MCF 10A (cell line): Measurements from ENCODE around the gene TANC1. TPM values are rescaled to one million over a fixed set of nuclear protein-coding genes. Genes with fewer than 3 reads are reported as not detected.

Experiments
- BruUV-seq: library from RNA; stranded (reverse); fragments of 400-500 nt; replicated peaks from 2 replicates; lab custom pipeline; 2021; lab: Mats Ljungman, UMichigan
- CTCF ChIA-PET: fragments of 300-600 bp; sonication (Branson Sonifier 250); formaldehyde crosslinking; extraction: SDS; loops from one replicate; lab custom pipeline; 2021; ENCODE audit warnings: antibody characterized with exemption, inconsistent platforms; lab: Yijun Ruan, JAX
- POLR2A ChIA-PET: fragments of 300-600, 350-650 bp; sonication (Branson Sonifier 250); formaldehyde crosslinking; extraction: SDS; loops from one replicate; lab custom pipeline; 2020; ENCODE audit warnings: antibody characterized with exemption, inconsistent platforms; lab: Yijun Ruan, JAX
- DNase-seq: peaks from one replicate; pipeline ENCODE4 v3.0.0-alpha.2; 2018; ENCODE audit not compliant: unreplicated experiment
- H3K27ac Mint-ChIP-seq: one replicate; pipeline ENCODE4 v1.8.0; 2022; ENCODE audit warnings: mild to moderate bottlenecking, low read depth, mixed read lengths; ENCODE audit not compliant: unreplicated experiment
- H3K27me3 Mint-ChIP-seq: one replicate; pipeline ENCODE4 v1.8.0; 2022; ENCODE audit warnings: mixed read lengths; ENCODE audit not compliant: insufficient read depth, unreplicated experiment
- H3K36me3 Mint-ChIP-seq: one replicate; pipeline ENCODE4 v1.8.0; 2022; ENCODE audit warnings: mild to moderate bottlenecking, moderate library complexity, mixed read lengths; ENCODE audit not compliant: insufficient read depth, unreplicated experiment
- H3K4me1 Mint-ChIP-seq: one replicate; pipeline ENCODE4 v1.8.0; 2022; ENCODE audit warnings: mixed read lengths; ENCODE audit not compliant: insufficient read depth, unreplicated experiment
- H3K4me3 Mint-ChIP-seq: one replicate; pipeline ENCODE4 v1.8.0; 2022; ENCODE audit warnings: mild to moderate bottlenecking, moderate library complexity, mixed read lengths; ENCODE audit not compliant: unreplicated experiment
- H3K9me3 Mint-ChIP-seq: one replicate; pipeline ENCODE4 v1.8.0; 2022; ENCODE audit warnings: mixed read lengths; ENCODE audit not compliant: unreplicated experiment
- CTCF ChIP-seq: fragments of 200-600 bp; IDR thresholded peaks from one replicate; pipeline ENCODE4 v1.8.0; 2022; ENCODE audit warnings: antibody characterized with exemption, mild to moderate bottlenecking; ENCODE audit not compliant: unreplicated experiment
- intact Hi-C: fragments of 100-400 bp; cut with micrococcal nuclease; formaldehyde crosslinking; loops from 2 replicates; pipeline ENCODE4 v1.14.1; 2022
- total RNA-seq: library from RNA; stranded (reverse); gene quantifications from 2 replicates; pipeline ENCODE4 v1.2.3, GENCODE V29; 2022

Gene TANC1
- total RNA-seq, 1 experiment from 2014 or later, result 35.3 TPM

GRCh38 chr2:159108181-159108893, 139.9 kb downstream of the TANC1 start:
- Mint-ChIP-seq H3K36me3 (peaks cover 36% of the 10 kb centered on the region), H3K27me3 (no peaks in the 10 kb centered on the region), H3K27ac (no peak overlapping the region), H3K4me1 (peaks cover 3% of the 10 kb centered on the region), H3K9me3 (no peaks in the 10 kb centered on the region), H3K4me3 (no peak overlapping the region)
- DNase-seq, result no peak
- intact Hi-C loops, result no loop called here
- no peak for TF ChIP-seq CTCF
- ChIA-PET CTCF (interaction anchor here (0.6 to 1.8 kb wide), 4 partner anchors 9 to 72 kb away, joined by 3 to 9 read pairs (median 4); no protein-coding TSS in a partner anchor), POLR2A (interaction anchor here (0.6 kb wide), 1 partner anchor 18 kb away, joined by 3 read pairs; no protein-coding TSS in a partner anchor)
- BruUV-seq, result no TSS peak

- intact Hi-C loops, result no loop called here
- no peak overlapping the region for H3K27ac Mint-ChIP-seq
- ChIA-PET CTCF (interaction anchor here (1.0 to 2.3 kb wide), 4 partner anchors 8 to 73 kb away, joined by 3 to 9 read pairs (median 6); no protein-coding TSS in a partner anchor), POLR2A (interaction anchor here (1.3 kb wide), 1 partner anchor 16 kb away, joined by 6 read pairs; no protein-coding TSS in a partner anchor)
- no TSS peak for BruUV-seq
- no peak overlapping the region for H3K4me3 Mint-ChIP-seq
- no peak for TF ChIP-seq CTCF
- H3K9me3 Mint-ChIP-seq, result no peaks in the 10 kb centered on the region
- H3K36me3 Mint-ChIP-seq, result peaks cover 29% of the 10 kb centered on the region
- peaks cover 3% of the 10 kb centered on the region for H3K4me1 Mint-ChIP-seq
- H3K27me3 Mint-ChIP-seq, result no peaks in the 10 kb centered on the region
- DNase-seq, result no peak
Measured at GRCh38 chr2:159109517-159109916, 141.1 kb downstream of the TANC1 start.

- no peaks in the 10 kb centered on the region for H3K27me3 Mint-ChIP-seq
- H3K9me3 Mint-ChIP-seq, result no peaks in the 10 kb centered on the region
- no peak overlapping the region for H3K27ac Mint-ChIP-seq
- CTCF ChIA-PET, result interaction anchor here (0.7 to 2.3 kb wide), 2 partner anchors 18 to 31 kb away, joined by 3 to 7 read pairs; no protein-coding TSS in a partner anchor
- no TSS peak for BruUV-seq
- H3K36me3 Mint-ChIP-seq, result peaks cover 23% of the 10 kb centered on the region
- no peak for TF ChIP-seq CTCF
- intact Hi-C loops, result no loop called here
- POLR2A ChIA-PET, result interaction anchor here (1.1 kb wide), 1 partner anchor 75 kb away, joined by 3 read pairs; no protein-coding TSS in a partner anchor
- H3K4me3 Mint-ChIP-seq, result no peak overlapping the region
- no peak for DNase-seq
- peaks cover 3% of the 10 kb centered on the region for H3K4me1 Mint-ChIP-seq
Measured at GRCh38 chr2:159110784-159111183, 142.3 kb downstream of the TANC1 start.

GRCh38 chr2:159111346-159111927, 143.0 kb downstream of the TANC1 start:
- Mint-ChIP-seq H3K27ac (no peak overlapping the region), H3K27me3 (no peaks in the 10 kb centered on the region), H3K36me3 (peaks cover 28% of the 10 kb centered on the region), H3K9me3 (no peaks in the 10 kb centered on the region), H3K4me3 (no peak overlapping the region), H3K4me1 (peaks cover 3% of the 10 kb centered on the region)
- POLR2A ChIA-PET, result interaction anchor here (0.6 to 1.1 kb wide), 2 partner anchors 75 to 1127 kb away, joined by 3 read pairs; no protein-coding TSS in a partner anchor
- BruUV-seq, result no TSS peak
- no peak for TF ChIP-seq CTCF
- DNase-seq, result no peak
- intact Hi-C loops, result no loop called here
- CTCF ChIA-PET, result interaction anchor here (0.5 to 0.7 kb wide), 2 partner anchors 30 to 208 kb away, joined by 3 to 4 read pairs; no protein-coding TSS in a partner anchor
